ENCODE data around the gene TP53AIP1.

TP53AIP1 gene

GRCh38 chr11:128889657-128890213, 52.9 kb downstream of the TP53AIP1 start:
- DNase-seq (ENCODE audit: low spot score): no peak

GRCh38 chr11:128888034-128888985, 54.4 kb downstream of the TP53AIP1 start:
- DNase-seq (ENCODE audit: low spot score): no peak

GRCh38 chr11:128886406-128887124, 56.1 kb downstream of the TP53AIP1 start:
- DNase-seq (ENCODE audit: low spot score): no peak

Data from hepatic stellate cell (primary cell).